A172 (cell line): ENCODE measurements around the gene HCK. TPM values are rescaled to one million over a fixed set of nuclear protein-coding genes. Genes with fewer than 3 reads are reported as not detected.
"Not testable (repeated sequence)": the region's sequence is repeated elsewhere in the genome, so short reads cannot be mapped to it uniquely, and the experiment has no call there.

ENCODE experiments used
- DNase-seq: peaks from one replicate; pipeline ENCODE4 v3.0.0-alpha.2; 2015; ENCODE audit warnings: low spot score
- total RNA-seq: library from RNA; depleted of rRNA; stranded (reverse); fragments of >200 nt; shearing (Covaris generic); gene quantifications from 2 replicates; pipeline ENCODE4 v1.2.3, GENCODE V29; 2014

The HCK gene
- total RNA-seq, 1 experiment from 2014 or later: not detected

GRCh38 chr20:32028647-32029372, 23.2 kb upstream of the HCK start:
- no peak for DNase-seq

DNA sequence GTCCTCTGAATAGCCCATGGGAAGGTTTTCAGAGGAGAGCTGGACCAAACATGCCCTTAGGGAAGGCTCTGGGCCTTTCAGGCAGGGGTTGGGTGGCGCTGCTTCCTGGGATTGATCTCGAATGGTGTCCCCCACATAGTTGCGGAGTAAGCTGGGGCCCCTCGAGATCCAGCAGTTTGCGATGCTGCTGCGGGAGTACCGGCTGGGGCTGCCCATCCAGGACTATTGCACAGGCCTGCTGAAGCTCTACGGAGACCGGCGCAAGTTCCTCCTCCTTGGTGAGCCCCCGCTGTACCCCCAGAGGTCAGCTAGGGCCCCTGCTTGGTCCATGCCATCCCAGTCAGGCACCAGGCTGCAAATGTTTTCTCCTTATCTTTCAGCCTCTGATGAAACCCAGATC, 22.5 kb upstream of the HCK start:
- no peak for DNase-seq

- DNase-seq: peak; percentile 82
Measured at GRCh38 chr20:32031007-32031958, 20.8 kb upstream of the HCK start.

DNA sequence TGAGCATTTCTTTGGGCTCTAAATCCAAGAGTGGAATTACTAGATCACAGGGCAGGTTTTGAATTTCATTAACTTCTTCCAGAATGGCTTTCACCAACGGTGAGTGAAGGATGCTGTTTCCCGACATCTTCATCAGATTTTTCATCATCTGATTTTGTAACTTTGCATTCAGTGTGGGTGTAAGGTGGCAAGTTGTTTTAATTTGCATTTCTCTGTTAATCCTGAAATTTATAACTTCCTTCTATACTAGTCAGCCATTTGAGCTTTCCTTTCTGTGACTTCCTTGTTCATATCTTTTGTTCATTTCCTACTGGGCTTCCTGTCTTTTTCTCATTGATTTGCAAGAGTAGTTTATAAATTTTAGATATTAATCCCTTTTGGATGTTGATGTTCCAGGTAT, 18.7 kb upstream of the HCK start:
- no peak for DNase-seq

DNA sequence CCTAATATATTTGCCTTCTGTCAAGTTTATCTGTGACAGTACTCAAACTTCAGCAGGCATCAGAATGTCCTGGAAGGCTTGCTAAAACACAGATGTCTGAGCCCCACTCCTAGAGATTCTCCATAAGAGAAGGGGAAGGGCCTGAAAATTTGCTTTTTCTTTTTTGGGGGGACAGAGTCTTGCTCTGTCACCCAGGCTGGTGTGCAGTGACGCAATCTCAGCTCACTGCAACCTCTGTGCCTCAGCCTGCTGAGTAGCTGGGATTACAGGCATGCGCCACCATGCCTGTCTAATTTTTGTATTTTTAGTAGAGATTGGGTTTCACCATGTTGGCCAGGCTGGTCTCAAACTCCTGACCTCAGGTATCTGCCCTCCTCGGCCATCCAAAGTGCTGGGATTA, 18.3 kb upstream of the HCK start:
- not testable (repeated sequence) for DNase-seq

DNA sequence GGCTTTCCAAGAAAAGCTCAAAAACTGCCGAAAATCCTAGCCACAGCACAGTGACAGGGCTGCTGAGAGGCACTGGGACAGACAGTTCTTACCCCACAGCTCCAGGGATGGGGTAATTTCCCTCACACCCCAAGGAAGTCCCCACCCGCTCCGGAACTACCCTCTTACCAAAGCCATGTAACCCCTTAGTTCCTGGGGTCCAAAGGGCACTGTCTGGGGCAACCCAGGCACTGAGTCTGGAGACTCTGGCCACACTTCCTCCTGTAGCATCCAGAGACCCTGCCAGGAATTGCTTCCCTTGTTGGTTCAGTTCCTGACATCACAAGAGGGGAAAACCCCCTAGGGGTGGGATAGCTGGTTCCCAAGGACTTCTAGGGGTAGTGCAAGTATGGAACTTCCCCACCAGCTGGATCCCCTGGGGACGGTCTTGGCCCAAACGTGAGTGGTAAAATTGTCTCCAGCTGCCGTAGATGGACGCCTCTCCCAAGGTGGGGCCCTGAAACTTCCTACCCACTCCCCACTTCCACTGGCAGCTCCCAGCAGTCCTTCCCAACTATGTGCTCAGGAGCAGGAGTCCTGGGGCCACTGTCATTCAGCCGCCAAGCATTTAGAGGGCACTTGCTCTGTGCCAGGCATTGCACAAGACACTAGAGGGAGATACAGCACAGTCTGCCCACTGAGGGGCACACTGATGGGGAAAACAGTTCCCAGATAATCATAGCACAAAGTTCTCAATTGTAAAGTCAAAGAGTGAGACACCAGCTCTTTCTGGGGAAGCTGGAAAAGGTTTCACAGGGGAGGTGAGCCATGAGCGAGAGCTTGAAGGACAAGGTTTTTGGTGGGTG, 17.2 kb upstream of the HCK start:
- DNase-seq: no peak

- no peak for DNase-seq
Measured at GRCh38 chr20:32035426-32035779, 16.6 kb upstream of the HCK start.

DNA sequence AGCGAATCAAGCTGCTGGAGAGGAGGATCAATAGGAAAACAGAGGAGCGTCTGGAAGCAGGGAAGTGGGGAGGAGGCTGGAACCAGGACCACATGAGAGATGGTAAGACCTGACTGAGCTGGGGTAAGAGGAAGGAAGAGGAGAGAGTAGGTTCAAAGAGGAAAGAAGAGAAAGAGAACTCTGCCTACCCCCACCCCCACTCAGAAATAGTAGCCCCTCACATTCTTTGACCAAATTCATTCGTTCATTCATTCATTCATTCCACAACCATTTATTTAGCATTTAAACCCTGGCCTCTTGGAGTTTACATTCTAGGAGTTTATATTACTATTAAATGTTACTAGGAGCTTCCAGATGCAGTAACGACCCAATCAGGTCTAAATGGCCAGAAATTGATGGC, 15.8 kb upstream of the HCK start:
- no peak for DNase-seq

DNA sequence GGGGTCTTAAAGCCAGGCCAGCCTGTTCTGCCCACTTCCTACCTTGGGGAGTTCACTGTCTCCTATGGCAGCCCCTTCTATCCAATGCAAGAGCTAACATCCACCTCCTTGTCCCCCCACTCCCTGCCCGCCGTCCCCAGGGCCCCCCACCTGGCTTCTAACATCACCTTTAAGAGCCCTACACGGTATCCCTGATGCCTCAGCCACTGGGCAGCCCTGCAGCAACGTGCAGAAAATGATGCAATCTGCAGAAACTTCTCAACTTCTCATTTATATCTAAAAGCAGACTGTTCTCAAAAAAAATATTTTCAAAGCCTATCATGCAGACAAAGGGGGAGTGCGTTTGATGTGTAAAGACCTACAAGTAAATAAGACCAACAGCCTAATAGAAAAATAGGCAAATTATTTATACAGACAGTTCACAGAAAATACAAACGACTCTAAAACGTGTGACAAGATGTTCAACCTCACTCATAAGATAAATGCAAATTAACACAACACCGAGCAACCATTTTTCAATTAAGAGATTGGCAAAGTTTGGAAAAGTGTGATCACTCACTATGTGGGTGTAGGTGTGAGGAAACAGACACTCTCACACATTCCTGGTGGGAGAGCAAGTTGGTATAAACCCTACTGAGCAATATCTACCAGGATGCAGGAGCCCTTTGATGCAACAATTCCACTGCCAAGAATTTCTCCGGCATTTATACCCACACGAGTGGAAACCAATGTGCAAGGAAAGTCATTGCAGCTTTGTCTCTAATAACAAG, 15.1 kb upstream of the HCK start:
- DNase-seq: no peak

DNA sequence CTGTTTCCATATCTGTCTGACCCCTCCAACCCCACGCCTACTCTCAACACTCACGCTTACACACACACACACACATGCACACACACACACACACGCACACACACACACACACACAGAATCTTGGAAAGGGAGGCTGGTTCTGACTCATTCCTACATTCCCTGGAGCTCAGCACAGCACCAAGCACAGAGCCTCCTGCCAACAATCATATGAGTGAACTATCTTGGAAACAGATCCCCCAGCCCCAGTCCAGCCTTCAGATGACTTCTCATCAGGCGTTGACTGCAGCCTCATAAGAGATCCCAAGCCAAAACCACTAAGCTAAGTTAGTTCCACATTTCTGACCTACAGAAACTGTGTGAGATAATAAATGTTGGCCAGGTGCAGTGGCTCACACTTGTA, 14.1 kb upstream of the HCK start:
- DNase-seq: no peak

GRCh38 chr20:32040142-32040953, 11.7 kb upstream of the HCK start:
- no peak for DNase-seq

GRCh38 chr20:32045999-32046398, 6.0 kb upstream of the HCK start:
- DNase-seq: no peak

DNA sequence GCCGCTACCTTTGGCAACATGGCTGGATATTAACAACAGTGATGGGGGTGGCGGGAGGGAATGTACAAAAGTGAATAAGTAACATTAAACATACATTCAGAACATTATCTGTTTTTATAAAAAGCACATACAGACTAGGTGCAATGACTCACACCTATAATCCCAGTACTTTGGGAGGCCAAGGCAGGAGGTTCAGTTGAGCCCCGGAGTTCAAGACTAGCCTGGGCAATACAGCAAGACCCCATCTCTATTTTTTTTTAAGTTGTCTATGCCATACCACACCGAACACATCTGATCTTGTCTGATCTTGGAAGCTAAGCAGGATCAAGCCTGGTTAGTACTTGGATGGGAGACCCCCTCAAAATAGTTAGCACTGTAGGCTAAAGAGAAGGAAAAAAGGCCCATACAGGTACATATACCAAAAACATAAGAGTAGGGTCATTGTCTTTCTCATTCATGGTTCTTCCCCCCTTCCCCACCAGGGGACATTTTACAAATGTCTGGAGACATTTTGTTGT, 1.7 kb upstream of the HCK start:
- no peak for DNase-seq

DNA sequence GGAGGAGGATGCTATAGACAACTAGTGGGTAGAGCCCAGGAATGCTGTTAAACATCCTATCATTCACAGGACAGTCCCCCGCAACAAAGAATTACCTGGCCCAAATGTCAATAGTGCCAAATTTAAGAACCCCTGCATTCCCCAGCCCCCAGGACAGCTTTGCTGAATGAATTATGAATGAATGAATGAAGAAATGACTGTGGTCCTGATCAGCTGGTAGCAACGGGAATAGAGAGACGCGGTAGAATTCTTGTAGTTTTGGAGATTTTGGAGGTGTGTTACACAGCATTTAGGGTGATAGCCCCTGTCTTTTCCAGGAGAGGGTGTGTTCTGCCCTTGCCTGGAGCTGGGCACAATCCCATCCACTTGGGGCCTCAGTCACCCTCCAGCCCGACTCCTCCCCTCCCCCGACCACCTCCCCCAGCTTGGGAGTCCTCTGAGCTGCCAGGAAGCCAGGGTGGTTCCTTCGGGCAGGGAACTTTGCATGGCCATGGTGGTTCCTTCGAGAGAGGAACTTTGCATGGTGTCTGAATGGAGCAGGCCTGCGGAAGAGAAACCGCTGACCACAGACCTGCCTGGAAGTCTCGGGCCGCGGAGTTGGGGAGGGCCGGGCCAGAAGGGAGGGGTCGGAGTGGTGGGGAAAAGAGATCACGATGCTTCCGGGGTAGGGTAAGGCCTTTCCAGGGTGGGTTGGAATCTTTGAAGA, 1.0 kb upstream of the HCK start:
- DNase-seq: no peak

GRCh38 chr20:32051720-32052089, 337 bp upstream of the HCK start:
- DNase-seq: no peak

DNA sequence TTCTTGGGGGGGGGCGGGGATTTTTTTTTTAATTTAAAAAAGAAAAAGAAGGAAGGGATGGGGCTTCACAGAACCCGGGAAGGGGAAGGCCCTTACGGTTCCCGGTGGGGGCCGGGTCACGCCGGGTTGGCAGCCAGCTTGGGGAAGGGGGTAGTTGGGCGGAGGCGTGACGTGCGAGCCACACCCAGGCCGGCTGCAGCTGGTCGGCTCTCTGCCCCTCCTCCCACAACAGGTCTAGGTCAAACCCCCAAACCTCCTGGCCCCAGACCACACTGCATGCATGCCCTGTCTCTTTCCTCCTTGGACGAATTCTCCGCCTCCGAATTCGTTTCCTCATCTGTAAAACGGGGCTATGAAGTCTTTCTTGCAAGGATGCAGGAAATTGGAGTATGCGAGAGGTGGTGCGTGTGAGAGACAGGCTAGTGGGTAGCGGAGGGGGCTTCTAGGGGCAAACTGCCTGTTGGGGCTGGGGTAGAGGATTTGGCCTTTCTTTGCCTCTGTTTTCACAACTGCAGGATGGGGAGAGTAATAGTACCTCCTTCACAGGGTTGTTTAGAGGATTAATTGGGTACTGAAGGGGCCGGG, 828 bp downstream of the HCK start:
- no peak for DNase-seq

DNA sequence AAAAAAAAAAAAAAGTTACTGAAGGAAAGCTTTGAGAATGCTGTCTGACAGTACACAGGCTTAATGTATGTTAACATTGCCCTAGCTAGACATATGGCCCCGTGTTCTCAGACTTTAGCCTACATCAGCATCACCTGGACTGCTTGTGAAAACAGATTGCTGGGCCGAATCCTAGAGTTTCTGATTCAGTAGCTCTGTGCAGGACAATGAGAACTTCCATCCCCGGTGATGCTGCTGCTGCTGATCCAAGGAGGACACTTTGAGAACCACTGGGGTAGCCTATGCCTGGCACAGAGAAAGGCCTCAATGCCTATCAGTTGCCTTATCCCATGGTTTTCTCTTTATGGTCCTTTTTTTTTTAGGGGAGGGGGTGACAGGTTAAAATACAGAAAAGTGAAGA, 1.6 kb downstream of the HCK start:
- DNase-seq: no peak

DNA sequence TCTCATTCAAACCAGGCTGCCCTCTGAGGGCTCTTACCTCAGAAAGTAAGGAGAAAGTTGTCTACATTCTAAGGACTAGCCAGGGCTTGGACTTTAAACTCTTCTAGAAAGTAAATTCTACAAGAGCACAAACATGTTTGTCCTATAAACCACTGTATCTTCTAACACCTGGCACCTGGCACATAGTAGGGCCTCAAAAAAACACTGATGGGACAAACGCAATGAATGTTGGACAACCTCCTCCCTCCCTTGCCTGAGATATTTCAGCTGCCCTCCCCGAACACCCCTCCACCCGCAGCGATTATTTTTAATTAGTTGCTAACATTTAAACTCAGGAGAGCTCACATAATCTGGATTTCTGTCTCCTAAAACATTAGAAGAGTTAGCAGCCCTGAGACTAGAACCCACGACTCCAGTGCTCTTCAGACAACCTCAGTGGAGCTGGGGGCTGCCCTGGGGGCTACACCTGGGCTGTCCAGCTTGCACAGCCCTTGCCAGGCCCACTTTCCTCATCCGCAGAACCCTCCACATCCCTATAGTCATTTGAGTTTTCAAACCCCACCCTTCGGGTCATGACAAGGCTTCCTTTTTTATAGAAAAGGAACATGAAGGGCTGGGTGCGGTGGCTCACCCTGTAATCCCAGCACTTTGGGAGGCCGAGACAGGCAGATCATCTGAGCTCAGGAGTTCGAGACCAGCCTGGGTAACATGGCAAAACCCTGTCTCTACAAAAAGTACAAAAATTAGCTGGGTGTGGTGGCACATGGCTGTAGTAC, 4.9 kb downstream of the HCK start:
- DNase-seq: no peak
